IPS DF 4.7 (cell line): Measurements from ENCODE around the gene PHF21B.
"Not testable (repeated sequence)": the region's sequence is repeated elsewhere in the genome, so short reads cannot be mapped to it uniquely, and the experiment has no call there.

Experiments used
- DNase-seq: peaks from one replicate; pipeline ENCODE4 v3.0.0-alpha.2; 2013; ENCODE audit warnings: low spot score; ENCODE audit errors: extremely low read depth

PHF21B gene

DNA sequence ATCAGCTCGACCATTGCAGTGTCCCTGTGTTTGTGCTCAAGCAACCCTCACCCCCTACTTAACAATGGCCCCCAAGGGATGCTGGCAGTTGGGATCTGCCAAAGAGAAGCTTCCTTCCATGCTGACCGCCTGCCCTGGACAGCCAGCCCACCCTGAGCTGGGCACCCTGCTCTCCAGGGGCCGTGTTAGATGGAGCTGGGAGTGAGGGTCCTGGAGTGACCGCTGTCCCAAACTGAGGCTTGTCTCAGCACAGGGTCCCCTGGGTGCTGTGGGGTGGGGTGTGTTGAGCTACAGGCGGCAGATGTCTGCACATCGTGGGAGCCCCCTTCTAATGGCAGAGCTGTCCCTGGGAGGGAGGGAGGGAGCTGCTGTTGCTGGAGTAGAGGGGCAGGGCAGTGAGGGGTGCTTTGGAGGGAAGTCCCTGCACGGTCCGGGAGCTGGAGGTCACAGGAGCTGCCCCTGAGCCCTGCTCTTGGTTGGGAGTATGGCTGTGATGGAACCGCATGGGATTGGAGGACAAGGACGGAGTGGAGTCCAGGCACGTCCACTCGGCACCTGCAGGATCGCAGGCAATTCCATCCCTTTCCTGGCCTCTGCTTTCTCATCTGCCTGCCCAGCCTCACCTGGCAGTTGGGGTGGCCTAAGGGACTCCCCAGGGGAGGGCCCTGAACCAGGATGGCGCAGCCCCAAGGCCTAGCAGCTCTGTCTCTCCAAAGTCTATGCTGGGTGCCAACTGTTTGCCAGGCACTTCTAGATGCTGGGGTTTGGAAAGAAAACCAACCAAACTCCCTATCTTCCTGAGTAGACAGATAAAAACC is 131.1 kb downstream of the PHF21B start:
- no peak for DNase-seq

DNA sequence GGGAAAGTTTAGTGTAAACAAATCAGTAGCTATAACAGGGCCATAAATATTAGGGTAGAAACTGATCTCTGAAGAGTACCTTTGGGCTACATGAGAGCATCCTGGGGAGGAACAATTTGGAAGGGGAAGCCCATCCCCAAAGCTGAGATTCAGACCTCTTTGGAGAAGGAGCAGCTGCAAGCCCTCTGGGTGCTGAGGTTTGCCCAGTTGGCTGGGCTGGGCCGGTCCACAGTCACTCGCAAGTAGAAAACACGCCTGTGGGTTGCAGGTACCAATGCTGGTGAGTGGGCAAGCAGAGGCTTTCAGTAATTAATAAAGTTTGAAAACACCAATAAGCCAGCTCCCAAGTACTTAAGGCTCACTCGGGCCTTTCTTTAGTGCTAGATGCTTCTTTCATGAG is 132.9 kb downstream of the PHF21B start:
- DNase-seq: no peak

DNA sequence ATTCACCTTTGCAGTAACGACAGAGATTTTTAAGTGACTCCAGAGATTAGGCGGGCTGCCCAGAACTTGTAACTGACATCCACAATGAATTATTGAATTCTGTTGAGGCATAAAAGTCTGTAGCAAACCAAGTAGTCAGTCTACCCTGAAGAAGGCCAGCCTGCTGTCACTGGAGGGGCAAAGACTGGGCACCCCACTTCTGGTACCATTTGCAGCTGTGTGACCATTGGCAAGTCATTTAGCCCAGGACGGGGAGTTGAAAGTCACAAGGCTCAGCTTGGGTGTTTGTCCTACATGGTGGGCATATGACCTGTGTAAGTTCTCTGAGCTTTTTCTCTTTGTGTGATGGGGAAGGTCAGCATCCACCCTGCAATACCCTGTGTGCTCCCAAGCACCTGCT is 138.0 kb downstream of the PHF21B start:
- no peak for DNase-seq

DNA sequence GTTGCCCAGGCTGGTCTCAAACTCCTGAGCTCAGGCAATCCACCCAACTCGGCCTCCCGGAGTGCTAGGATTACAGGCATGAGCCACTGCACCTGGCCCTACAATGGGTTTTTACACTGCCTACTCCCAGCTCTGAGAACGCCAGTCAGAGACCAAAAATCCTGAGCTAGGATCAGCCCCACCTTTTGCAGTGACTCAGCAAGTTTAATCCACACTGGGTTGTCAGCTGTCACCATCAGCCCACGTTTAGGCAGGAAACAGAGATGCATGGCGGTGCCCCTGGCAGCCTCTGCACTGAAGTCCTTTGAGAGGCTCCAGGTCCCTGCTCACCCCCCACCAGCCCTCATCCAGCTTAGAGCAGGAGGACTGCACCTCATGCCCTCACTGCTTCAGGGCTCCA is 139.8 kb downstream of the PHF21B start:
- DNase-seq: no peak

DNA sequence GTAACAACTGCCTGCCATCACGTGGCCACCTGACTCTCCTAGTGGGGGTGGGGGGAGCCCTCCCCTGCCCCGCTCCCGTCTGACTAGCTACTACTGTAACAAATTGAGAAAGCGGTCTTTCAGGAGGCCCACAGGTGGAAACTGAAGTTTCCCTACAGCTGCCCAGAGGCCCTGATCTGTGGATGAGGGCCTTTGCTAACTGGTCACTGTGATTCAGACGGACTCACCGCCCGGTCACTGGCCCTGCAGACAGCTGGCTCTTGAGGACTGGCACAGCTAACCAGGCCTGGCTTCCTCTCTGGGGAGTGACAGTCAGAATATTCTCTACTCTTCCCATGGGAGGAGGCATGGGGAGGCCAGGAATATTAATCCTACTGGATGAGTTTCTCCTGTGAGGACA is 140.6 kb downstream of the PHF21B start:
- DNase-seq: no peak

DNA sequence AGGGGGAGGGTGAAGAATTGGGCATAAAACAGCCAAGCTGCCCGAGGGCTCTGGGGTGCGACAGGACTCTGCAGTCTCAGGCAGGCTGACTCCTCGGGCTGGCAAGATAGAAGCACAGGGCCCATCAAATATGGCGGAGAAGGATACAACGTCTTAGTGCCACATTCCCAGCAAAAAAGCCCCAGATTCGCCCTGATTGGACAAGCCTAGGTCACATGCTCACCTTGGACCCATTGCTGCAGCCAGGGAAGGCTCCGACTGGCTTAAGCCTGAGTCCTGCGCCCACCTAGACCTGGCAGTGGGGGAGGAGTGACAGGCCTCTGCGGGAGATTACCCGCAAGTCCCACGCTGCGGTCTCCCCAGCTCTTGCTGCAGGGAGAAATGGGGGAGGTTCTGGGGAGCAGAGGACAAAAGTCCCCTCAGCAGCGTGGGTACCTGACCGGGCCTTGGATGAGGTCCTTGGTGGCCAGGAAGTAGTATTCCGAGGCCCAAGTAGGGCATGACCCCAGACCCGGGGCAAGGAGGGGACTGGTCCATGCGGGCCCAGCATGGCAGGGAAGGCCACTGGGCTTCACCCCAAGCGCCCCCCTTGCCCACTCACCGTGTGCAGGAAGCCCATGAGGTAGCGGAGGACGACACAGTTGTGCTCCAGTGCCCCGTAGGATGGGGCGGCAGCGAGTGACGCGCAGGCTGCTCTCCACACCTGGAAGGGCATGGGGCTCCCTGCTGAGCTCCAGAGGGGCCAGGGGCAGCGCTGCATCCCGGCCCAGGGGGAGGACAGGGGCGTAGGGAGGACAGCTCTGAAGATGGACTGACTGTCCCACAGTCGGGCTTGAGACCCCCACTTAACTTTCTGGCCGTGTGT is 144.4 kb downstream of the PHF21B start:
- no peak for DNase-seq

DNA sequence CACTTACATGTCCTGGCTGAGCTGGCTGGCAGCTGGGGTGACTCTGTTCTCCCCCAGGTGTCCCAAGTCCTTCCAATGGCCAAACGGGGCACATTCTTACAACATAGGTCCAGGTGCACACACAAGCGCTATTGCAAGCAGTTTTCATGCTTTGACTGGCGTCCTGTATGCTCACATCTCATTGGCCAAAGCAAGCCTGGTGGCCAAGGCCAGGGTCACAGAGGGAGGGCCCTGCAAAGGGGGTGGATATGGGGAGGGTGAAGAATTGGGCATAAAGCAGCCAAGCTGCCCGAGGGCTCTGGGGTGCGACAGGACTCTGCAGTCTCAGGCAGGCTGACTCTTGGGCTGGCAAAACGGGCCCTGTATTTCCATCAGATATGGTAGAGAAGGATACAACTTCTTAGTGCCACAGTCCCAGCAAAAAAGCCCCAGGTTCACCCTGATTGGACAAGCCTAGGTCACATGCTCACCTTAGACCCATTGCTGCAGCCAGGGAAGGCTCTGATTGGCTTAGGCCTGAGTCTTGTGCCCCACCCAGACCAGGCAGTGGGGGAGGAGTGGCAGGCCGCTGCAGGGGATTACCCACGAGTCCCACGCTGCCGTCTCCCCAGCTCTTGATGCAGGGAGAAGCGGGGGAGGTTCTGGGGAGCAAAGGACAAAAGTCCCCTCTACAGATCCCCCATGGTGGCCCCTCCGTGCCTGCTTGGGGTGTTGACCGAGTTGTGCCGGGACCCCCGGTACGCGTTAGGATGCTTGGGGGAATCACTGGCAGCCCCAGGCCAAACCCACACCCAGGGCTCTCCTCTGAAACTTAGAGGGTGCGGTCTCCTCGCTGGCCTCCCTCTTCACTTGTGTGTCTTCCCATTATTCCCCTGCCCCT is 146.6 kb downstream of the PHF21B start:
- DNase-seq: no peak

DNA sequence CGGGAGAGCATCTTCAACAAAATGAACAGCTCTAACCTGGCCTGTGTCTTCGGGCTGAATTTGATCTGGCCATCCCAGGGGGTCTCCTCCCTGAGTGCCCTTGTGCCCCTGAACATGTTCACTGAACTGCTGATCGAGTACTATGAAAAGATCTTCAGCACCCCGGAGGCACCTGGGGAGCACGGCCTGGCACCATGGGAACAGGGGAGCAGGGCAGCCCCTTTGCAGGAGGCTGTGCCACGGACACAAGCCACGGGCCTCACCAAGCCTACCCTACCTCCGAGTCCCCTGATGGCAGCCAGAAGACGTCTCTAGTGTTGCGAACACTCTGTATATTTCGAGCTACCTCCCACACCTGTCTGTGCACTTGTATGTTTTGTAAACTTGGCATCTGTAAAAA is 147.5 kb downstream of the PHF21B start:
- DNase-seq: no peak

DNA sequence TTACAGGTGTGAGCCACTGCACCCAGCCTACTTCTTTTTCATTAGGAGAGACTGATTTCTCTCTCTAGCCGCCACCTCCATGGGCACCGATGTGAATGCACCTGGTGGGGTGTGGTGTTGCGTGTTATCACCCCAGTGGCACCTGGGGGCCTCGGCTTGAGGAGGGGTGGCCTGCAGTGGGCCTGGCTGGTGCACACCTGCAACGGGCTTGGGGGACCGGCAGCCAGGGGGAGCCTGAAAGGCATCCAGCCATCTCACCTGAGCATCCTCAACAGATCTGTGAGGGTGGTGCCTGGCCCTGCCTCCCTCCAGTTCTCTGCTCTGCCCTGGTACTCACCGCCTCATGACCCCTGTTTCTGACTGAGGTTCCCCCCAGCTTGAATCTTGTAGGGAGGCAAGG is 148.6 kb downstream of the PHF21B start:
- DNase-seq: no peak

DNA sequence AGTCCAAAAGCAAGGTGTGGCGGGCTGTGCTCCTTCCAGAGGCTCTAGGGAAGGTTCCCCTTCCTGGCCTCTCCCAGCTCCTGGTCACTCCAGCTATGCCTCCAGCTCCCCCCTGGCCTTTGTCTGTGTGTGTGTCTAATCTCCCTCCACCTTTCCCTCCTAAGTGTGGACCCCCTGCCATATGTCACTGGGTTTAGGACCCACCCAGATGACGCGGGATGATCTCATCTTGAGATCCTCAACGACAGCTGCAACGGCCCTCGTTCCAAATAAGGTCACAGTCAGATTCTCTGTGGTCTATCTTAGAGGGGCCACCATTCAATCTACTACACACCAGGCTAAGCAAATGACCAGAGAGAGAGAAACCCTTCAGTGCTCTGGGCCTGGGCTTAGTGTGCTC is 149.5 kb downstream of the PHF21B start:
- DNase-seq: no peak

DNA sequence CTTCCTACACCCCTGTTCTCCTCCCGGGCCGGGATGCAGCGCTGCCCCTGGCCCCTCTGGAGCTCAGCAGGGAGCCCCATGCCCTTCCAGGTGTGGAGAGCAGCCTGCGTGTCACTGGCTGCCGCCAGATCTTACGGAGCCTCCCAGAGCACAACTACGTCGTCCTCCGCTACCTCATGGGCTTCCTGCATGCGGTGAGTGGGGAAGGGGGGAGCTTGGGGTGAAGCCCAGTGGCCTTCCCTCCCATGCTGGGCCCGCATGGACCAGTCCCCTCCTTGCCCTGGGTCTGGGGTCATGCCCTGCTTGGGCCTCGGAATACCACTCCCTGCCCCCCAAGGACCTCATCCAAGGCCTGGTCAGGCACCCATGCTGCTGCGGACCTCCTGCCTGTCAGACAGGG is 150.2 kb downstream of the PHF21B start:
- no peak for DNase-seq

DNA sequence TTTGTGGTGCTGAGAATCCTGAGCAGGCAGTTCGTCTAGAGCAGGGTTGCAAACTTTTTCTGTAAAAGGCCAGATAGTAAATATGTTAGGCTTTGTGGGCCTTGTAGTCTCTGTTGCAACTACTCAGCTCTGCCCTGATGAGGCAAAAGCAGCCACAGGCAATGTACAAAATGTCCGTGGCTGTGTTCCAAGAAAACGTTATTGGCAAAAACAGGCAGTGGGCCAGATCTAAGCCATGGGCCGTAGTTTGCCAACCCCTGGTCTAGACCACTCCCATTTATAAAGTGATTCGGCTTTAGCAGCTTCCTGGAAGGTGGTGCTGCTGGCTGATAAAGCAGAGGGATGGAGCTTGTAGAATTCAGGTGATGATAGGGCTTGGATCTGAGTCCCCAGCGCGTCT is 151.0 kb downstream of the PHF21B start:
- not testable (repeated sequence) for DNase-seq

DNA sequence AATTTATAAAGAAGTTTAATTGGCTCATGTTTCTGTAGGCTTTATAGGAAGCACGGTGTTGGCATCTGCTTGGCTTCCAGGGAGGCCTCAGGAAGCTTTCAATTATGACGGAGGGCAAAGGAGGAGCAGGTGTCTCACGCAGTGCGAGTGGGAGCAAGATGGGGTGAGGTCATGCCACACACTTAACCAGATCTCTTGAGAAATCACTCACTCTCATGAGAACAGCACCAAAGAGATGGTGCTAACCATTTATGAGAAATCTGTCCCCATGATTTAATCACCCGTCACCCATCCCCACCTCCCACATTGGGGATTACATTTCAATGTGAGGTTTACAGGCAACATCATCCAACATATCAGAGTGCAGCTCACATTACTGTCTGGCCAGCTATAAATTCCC is 153.9 kb downstream of the PHF21B start:
- DNase-seq: no peak

DNA sequence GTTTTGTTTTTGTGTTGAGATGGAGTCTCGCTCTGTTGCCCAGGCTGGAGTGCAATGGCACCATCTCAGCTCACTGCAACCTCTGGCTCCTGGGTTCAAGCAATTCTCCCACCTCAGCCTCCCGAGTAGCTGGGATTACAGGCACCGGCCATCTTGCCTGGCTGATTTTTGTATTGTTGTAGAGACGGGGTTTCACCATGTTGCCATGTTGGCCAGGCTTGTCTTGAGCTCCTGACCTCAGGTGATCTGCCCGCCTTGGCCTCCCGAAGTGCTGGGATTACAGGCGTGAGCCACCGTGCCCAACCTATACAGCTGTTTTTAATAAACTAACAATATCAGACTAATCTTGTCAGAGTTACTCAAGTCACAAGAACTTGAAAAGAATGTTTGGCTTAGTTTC is 155.2 kb downstream of the PHF21B start:
- not testable (repeated sequence) for DNase-seq

DNA sequence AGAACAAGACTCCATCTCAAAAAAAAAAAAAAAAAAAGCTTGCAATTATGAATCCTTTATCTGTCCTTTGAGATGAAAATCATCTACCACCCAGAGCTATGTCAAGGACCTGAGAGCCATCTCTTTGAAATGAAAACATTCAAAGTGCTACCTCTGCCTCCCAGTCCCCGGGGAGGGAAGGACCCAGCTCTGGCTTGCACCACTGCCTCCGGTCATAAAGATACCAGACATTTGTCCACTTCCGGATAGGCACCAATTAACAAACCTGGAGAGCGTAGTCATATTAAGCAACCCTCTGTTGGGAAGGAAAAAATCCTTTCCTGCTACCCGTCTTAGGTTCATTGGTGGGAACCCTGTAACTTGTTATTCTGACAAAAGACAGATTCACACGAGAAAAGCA is 158.9 kb downstream of the PHF21B start:
- no peak for DNase-seq

DNA sequence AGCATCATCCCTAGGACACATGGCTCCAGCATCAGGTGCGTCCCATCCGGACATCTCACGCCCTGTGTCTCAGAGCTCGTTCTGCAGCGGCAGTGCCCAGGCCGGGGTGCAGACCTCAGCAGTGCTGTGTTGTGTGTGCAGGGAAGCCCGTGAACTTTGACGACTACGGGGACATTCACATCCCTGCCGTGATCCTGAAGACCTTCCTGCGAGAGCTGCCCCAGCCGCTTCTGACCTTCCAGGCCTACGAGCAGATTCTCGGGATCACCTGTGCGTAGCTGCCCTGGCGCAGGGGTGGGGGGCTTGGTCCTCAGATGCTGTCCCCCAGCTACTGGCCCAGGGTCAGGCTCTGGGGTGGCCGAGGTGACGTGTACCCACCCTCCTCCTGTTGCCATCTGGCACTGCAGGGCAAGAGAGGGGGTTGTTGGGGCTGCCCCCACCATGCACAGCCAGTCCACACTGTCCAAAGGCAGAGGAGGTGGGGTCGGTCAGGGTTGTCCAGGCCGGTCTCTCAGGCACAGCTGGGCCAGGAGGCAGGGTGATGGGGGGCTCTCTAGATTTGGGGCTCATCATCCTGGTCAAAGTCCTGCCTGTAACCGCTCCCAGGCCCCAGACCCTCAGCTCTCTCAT is 160.9 kb downstream of the PHF21B start:
- no peak for DNase-seq

DNA sequence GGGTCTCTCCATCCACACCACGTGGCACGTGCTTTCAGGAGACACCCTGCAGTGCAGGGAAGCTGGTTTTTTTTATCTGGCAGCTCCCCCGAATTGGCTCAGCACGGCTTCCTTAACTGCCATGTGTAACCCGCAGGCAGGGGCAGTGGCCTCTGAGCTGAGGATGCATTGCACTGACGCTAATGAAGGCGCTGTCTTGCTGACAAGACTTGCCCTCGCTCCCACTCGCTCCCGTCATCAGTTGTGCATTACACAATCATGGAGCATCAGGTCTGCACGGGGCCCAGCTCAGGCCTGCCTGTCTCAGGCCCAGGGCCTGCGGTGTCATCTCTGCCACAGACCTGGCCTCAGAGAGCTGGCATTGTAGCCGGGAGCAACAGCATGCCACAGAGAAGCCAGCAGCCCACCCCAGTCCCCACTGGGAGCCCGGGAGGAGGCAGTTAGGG is 161.5 kb downstream of the PHF21B start:
- no peak for DNase-seq

DNA sequence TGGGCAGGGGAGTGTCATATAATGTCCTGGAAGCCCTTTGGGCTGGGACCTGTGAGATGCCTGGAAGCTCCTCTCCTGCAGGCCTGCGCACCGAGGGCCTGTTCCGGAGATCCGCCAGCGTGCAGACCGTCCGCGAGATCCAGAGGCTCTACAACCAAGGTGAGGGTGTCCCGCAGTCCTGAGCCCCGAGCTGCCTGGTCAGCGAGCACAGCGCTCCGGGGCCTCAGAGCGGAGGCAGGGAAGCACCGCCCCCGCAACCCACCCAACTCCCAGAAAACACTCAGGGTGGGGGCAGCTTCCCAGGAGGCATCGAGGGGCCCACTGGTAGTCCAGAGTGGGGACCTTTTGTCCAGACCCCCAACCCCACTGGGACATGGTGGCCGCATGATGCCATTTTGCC is 161.9 kb downstream of the PHF21B start:
- no peak for DNase-seq

DNA sequence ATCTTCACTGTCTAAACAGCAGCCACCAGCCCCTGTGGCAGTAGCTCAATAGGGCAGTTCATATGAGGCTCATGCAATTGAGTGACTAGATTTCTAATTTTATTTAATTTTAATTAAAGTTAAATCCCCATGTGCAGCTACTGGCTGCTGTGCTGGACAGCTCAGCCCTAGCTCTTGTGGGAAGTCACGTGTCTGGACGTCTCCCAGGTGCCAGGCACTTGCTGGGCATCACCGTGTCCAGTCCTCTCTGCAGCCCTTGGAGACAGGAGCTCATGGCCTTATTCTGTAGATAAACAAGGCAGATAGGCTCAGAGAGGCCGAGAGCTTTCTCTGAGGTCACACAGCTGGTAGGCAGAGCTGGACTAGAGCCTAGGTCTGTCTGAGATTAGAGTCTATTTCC is 162.4 kb downstream of the PHF21B start:
- DNase-seq: no peak

DNA sequence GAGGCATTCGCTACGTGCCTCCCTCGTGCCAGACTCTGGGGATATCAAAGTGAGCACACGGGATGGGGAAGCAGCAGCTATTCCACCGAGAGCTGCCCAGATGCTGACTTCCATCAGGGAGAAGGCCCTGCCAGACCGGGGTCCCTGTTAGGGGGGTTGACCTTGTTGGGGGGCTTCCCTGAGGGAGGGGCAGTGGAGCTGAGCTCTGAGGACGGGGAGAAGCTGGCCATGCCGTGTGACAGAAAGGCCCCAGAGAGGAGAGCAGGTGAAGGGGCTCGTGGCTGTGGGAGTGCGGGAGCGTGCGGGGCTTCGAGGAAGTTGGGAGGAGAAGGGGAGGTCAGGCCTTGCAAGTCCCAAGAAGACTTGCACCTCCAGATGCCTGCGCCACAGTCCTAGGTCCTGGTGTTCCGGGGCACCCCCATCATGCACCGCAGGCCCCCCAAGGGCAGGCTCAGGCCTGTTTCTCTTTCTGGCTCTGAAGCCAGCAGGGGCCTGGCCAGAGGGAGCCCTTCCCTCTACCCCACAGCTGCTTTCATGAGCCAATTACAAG is 163.0 kb downstream of the PHF21B start:
- no peak for DNase-seq
